Caco-2 (cell line): ENCODE data around the gene TEX51. TPM values are rescaled to one million over a fixed set of nuclear protein-coding genes. Genes with fewer than 3 reads are reported as not detected.

Source experiments
- BruUV-seq: library from RNA; stranded (reverse); fragments of 400-500 nt; replicated peaks from 2 replicates; lab custom pipeline; 2021; lab: Mats Ljungman, UMichigan
- CTCF ChIA-PET: fragments of 300-600 bp; sonication (Branson Sonifier 250); formaldehyde crosslinking; loops from one replicate; lab custom pipeline; 2022; ENCODE audit warnings: antibody characterized with exemption; lab: Charles Lee
- POLR2A ChIA-PET: fragments of 300-600 bp; sonication (Branson Sonifier 250); formaldehyde crosslinking; loops from one replicate; lab custom pipeline; 2022; ENCODE audit warnings: antibody characterized with exemption; lab: Charles Lee
- DNase-seq, 2 experiments: peaks; one replicate each; pipeline versions ENCODE4 v3.0.0 to v3.0.0-alpha.2; 2020 to 2022
- H3K27me3 ChIP-seq: replicated peaks from 2 replicates; pipeline ENCODE4 v1.6.0; 2011; ENCODE audit warnings: low read length; ENCODE audit not compliant: control insufficient read depth, insufficient read depth
- H3K36me3 ChIP-seq: 2 replicates; pipeline ENCODE4 v1.5.1; 2011; ENCODE audit warnings: low read length; ENCODE audit not compliant: control insufficient read depth, insufficient read depth
- H3K4me1 ChIP-seq: fragments of 250-450 bp; sonication (Bioruptor Pico); 2 replicates; pipeline ENCODE4 v1.5.1; 2020; ENCODE audit warnings: mild to moderate bottlenecking
- H3K4me3 ChIP-seq: 2 replicates; pipeline ENCODE4 v1.5.1; 2011; ENCODE audit warnings: low read depth, mild to moderate bottlenecking, control low read depth, low read length
- H3K9me3 ChIP-seq: fragments of 250-450 bp; sonication (Bioruptor Pico); 2 replicates; pipeline ENCODE4 v1.5.1; 2020; ENCODE audit warnings: mild to moderate bottlenecking, moderate library complexity
- H3K27ac Mint-ChIP-seq: one replicate; pipeline ENCODE4 v1.8.0; 2022; ENCODE audit warnings: mixed read lengths; ENCODE audit not compliant: unreplicated experiment
- H3K27me3 Mint-ChIP-seq: one replicate; pipeline ENCODE4 v1.8.0; 2022; ENCODE audit warnings: mixed read lengths; ENCODE audit not compliant: insufficient read depth, unreplicated experiment
- H3K36me3 Mint-ChIP-seq: one replicate; pipeline ENCODE4 v1.8.0; 2022; ENCODE audit warnings: mild to moderate bottlenecking, mixed read lengths; ENCODE audit not compliant: insufficient read depth, unreplicated experiment
- H3K4me1 Mint-ChIP-seq: one replicate; pipeline ENCODE4 v1.8.0; 2022; ENCODE audit warnings: low read depth, mixed read lengths; ENCODE audit not compliant: unreplicated experiment
- H3K4me3 Mint-ChIP-seq: one replicate; pipeline ENCODE4 v1.8.0; 2022; ENCODE audit warnings: mild to moderate bottlenecking, moderate library complexity, mixed read lengths; ENCODE audit not compliant: unreplicated experiment
- H3K9me3 Mint-ChIP-seq: one replicate; pipeline ENCODE4 v1.8.0; 2022; ENCODE audit warnings: mixed read lengths; ENCODE audit not compliant: unreplicated experiment
- intact Hi-C: fragments of 100-400 bp; cut with micrococcal nuclease; formaldehyde crosslinking; loops from one replicate; pipeline ENCODE4 v1.10.0; 2022; ENCODE audit not compliant: unreplicated experiment
- total RNA-seq: library from RNA; stranded (reverse); gene quantifications from 2 replicates; pipeline ENCODE4 v1.2.3, GENCODE V29; 2022
- TF ChIP-seq, protein P1 (sequence below), 2 experiments: fragments of 200-600 bp in 1 of 2; IDR thresholded peaks; 1 replicate in 1 of 2; 2 replicates in 1 of 2; pipeline versions ENCODE4 v1.5.1 to v1.8.0; 2011 to 2022; ENCODE audit warnings: antibody characterized with exemption in 1 of 2, control low read depth in 1 of 2, inconsistent platforms in 1 of 2, low read depth in 1 of 2, low read length in 1 of 2, mild to moderate bottlenecking in 1 of 2, moderate library complexity in 1 of 2; ENCODE audit not compliant: insufficient read depth in 1 of 2, severe bottlenecking in 1 of 2, unreplicated experiment in 1 of 2

The TEX51 gene
- total RNA-seq, 1 experiment from 2014 or later, result not detected

DNA sequence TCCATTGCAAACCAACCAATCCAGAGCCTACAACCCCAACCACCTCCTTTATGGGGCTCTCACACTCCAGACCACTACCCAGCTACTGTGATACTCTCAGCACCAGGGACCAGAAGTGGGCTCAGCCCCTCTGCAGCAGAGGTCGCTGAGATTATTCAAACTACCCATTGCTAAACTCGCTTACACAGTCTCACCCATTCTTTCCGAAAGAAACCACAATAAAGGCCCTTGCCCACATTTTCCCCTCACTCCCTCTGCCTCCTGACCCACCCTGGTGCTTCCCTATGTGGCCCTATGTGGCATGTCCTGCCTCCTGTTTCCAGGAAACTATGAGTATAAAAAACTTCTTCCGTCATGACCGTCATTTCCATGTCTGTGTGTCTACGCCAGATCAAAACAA lies 10.7 kb downstream of the TEX51 start:
- BruUV-seq, result no TSS peak
- Mint-ChIP-seq H3K27me3 (peaks cover 10% of the 10 kb centered on the region), H3K27ac (no peak overlapping the region), H3K4me3 (no peak overlapping the region), H3K9me3 (no peaks in the 10 kb centered on the region), H3K4me1 (no peaks in the 10 kb centered on the region), H3K36me3 (no peaks in the 10 kb centered on the region)
- Histone ChIP-seq H3K9me3 (no peaks in the 10 kb centered on the region), H3K36me3 (no peaks in the 10 kb centered on the region), H3K4me3 (no peak overlapping the region), H3K27me3 (no peaks in the 10 kb centered on the region), H3K4me1 (no peaks in the 10 kb centered on the region)
- ChIA-PET CTCF (no interaction called here), POLR2A (no interaction called here)
- DNase-seq, result no peak
- TF ChIP-seq, protein P1, sequence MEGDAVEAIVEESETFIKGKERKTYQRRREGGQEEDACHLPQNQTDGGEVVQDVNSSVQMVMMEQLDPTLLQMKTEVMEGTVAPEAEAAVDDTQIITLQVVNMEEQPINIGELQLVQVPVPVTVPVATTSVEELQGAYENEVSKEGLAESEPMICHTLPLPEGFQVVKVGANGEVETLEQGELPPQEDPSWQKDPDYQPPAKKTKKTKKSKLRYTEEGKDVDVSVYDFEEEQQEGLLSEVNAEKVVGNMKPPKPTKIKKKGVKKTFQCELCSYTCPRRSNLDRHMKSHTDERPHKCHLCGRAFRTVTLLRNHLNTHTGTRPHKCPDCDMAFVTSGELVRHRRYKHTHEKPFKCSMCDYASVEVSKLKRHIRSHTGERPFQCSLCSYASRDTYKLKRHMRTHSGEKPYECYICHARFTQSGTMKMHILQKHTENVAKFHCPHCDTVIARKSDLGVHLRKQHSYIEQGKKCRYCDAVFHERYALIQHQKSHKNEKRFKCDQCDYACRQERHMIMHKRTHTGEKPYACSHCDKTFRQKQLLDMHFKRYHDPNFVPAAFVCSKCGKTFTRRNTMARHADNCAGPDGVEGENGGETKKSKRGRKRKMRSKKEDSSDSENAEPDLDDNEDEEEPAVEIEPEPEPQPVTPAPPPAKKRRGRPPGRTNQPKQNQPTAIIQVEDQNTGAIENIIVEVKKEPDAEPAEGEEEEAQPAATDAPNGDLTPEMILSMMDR (IDR thresholded peaks at IDR 0.05; ENCODE audit: insufficient read depth in 1 of 2, low read depth in 1 of 2, low read length in 1 of 2, severe bottlenecking in 1 of 2, unreplicated experiment in 1 of 2), result no peak
- intact Hi-C loops, result no loop called here

DNA sequence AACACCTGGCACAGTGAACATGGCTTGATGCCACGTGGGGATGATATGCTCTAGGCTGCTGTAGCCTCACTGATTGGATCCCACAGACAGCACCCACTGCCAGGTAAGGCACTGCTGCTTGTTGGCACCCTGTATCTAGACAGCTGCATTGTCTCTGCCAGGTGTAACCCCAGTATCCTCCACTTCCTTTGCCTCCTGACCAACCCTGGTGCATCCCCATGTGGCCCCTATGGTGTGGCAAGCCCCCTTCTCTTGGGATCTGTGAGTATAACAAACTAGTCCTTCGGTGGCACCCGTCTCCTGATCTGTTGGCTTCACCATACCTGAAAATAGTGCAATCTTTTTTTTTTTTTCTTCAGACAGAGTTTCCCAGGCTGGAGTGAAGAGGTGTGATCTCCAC lies 11.1 kb downstream of the TEX51 start:
- Mint-ChIP-seq H3K27ac (no peak overlapping the region), H3K4me1 (no peaks in the 10 kb centered on the region), H3K36me3 (no peaks in the 10 kb centered on the region), H3K27me3 (peaks cover 10% of the 10 kb centered on the region), H3K4me3 (no peak overlapping the region), H3K9me3 (no peaks in the 10 kb centered on the region)
- ChIA-PET POLR2A (no interaction called here), CTCF (no interaction called here)
- Histone ChIP-seq H3K4me1 (no peaks in the 10 kb centered on the region), H3K9me3 (no peaks in the 10 kb centered on the region), H3K4me3 (no peak overlapping the region), H3K27me3 (no peaks in the 10 kb centered on the region), H3K36me3 (no peaks in the 10 kb centered on the region)
- BruUV-seq, result no TSS peak
- DNase-seq, result no peak
- intact Hi-C loops, result no loop called here
- TF ChIP-seq, protein P1 (IDR thresholded peaks at IDR 0.05; ENCODE audit: insufficient read depth in 1 of 2, low read depth in 1 of 2, low read length in 1 of 2, severe bottlenecking in 1 of 2, unreplicated experiment in 1 of 2), result no peak

DNA sequence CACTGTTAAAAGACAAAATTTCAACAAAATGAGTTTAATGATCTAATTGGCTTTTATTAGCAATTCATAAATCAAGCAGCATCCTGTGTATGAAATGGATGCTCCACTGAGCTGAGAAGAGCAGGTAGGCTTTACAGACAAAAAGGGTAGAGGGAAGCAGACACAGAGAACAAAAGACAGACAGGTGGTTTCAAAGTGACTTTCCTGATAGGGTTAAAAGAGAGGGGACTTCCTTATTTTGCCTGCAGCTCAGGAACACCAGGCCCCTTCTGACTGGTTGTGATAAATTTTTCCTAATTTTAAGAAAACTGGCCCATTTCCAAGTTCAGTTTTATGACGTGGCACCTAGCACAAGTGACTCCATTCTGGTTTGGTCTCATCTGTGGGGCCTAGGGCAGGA lies 11.9 kb downstream of the TEX51 start:
- H3K36me3 Mint-ChIP-seq, result no peaks in the 10 kb centered on the region
- TF ChIP-seq, protein P1 (IDR thresholded peaks at IDR 0.05; ENCODE audit: insufficient read depth in 1 of 2, low read depth in 1 of 2, low read length in 1 of 2, severe bottlenecking in 1 of 2, unreplicated experiment in 1 of 2), result no peak
- H3K27me3 ChIP-seq, result no peaks in the 10 kb centered on the region
- no peaks in the 10 kb centered on the region for H3K9me3 Mint-ChIP-seq
- intact Hi-C loops, result no loop called here
- no peak for DNase-seq
- no peak overlapping the region for H3K4me3 ChIP-seq
- H3K4me1 Mint-ChIP-seq, result no peaks in the 10 kb centered on the region
- no peaks in the 10 kb centered on the region for H3K36me3 ChIP-seq
- H3K27me3 Mint-ChIP-seq, result peaks cover 10% of the 10 kb centered on the region
- no TSS peak for BruUV-seq
- H3K4me1 ChIP-seq, result no peaks in the 10 kb centered on the region
- CTCF ChIA-PET, result no interaction called here
- H3K27ac Mint-ChIP-seq, result no peak overlapping the region
- H3K4me3 Mint-ChIP-seq, result no peak overlapping the region
- H3K9me3 ChIP-seq, result no peaks in the 10 kb centered on the region
- POLR2A ChIA-PET, result no interaction called here
